ENCODE results near the gene AMMECR1L. TPM values are rescaled to one million over a fixed set of nuclear protein-coding genes. Genes with fewer than 3 reads are reported as not detected.

Gene AMMECR1L
- total and polyA plus RNA-seq, 2 of the 13 experiments (the other 11 are each of a cell fraction or from before 2014, with no cell fraction given) = 9.1 to 14.2 TPM

GRCh38 chr2:127929449-127929848, 43.7 kb upstream of the AMMECR1L start:
- Histone ChIP-seq H3K9me3 (ENCODE audit: low read length) (no peaks in the 10 kb centered on the region), H3K4me2 (ENCODE audit: low read depth, low read length) (no peak overlapping the region), H3K9ac (ENCODE audit: insufficient read depth, low read depth, low read length) (no peak overlapping the region), H3K79me2 (ENCODE audit: insufficient read depth, low read length) (no peaks in the 10 kb centered on the region), H2AFZ (ENCODE audit: low read length) (no peak overlapping the region), H3K27ac (ENCODE audit: extremely low read length, insufficient read depth, low read length) (no peak overlapping the region), H4K20me1 (ENCODE audit: insufficient read depth, low read length) (no peaks in the 10 kb centered on the region), H3K4me3 (replicated peaks in 1 of 3; ENCODE audit: insufficient read depth in 1 of 3, low read depth in 2 of 3, low read length in 3 of 3) (no peak overlapping the region), H3K36me3 (replicated peaks in 1 of 2; ENCODE audit: control insufficient read depth in 1 of 2, insufficient read depth in 2 of 2, low read length in 2 of 2) (no peaks in the 10 kb centered on the region), H3K4me1 (ENCODE audit: insufficient read depth, low read length) (0 out of 2 replicates have a peak, but pooled peaks cover 6% of the 10 kb centered on the region), H3K27me3 (ENCODE audit: control insufficient read depth in 1 of 2, insufficient read depth in 2 of 2, low read length in 2 of 2) (no peaks in the 10 kb centered on the region)
- WGBS (ENCODE audit: low lambda C conversion rate) = 15% methylated on average over 1 of the region's 1 CpG
- TF ChIP-seq PITX1 (CRISPR knock-in tag; IDR thresholded peaks at IDR 0.05) (no peak), ZBTB1 (CRISPR knock-in tag; IDR thresholded peaks at IDR 0.05; ENCODE audit: borderline replicate concordance) (no peak), FUBP1 (CRISPR knock-in tag; IDR thresholded peaks at IDR 0.05; ENCODE audit: borderline replicate concordance) (no peak), CTCF (CRISPR knock-in tag; IDR thresholded peaks at IDR 0.05) (no peak), HNRNPL (IDR thresholded peaks at IDR 0.05; ENCODE audit: low read depth, low read length) (no peak), ZBTB20 (CRISPR knock-in tag; IDR thresholded peaks at IDR 0.05; ENCODE audit: borderline replicate concordance, low read depth) (no peak), ZNF343 (CRISPR knock-in tag; IDR thresholded peaks at IDR 0.05) (no peak), ZNF850 (CRISPR knock-in tag; conservative IDR thresholded peaks at IDR 0.05) (no peak), CENPT (CRISPR knock-in tag; IDR thresholded peaks at IDR 0.05; ENCODE audit: low read depth) (no peak), SUZ12 (IDR thresholded peaks at IDR 0.05; ENCODE audit: low read depth, low read length) (no peak), NFIB (CRISPR knock-in tag; IDR thresholded peaks at IDR 0.05; ENCODE audit: borderline replicate concordance) (no peak), ZNF720 (CRISPR knock-in tag; IDR thresholded peaks at IDR 0.05) (no peak), ZNF766 (CRISPR knock-in tag; IDR thresholded peaks at IDR 0.05; ENCODE audit: borderline replicate concordance) (no peak), NR2F2 (IDR thresholded peaks at IDR 0.05; ENCODE audit: borderline replicate concordance, low read depth) (no peak), HNF4A (CRISPR knock-in tag; IDR thresholded peaks at IDR 0.05) (no peak), KAT8 (CRISPR knock-in tag; IDR thresholded peaks at IDR 0.05) (no peak), ZNF589 (CRISPR knock-in tag; conservative IDR thresholded peaks at IDR 0.05) (no peak)
- intact Hi-C loops (cut with micrococcal nuclease; ENCODE audit: unreplicated experiment) (no loop called here), in situ Hi-C loops (cut with HindIII; ENCODE audit: extremely low pct_ligation_motif_present, low pct_unique_long_range_greater_than_20kb) (no loop called here)
- no TSS peak for BruUV-seq (replicated peaks)
- ATAC-seq (no peak), FAIRE-seq (no peak), DNase-seq (ENCODE audit: low spot score) (no peak)
- POLR2A ChIA-PET = no interaction called here
- CTCF ChIA-PET (ENCODE audit: low intra/inter-chr PET ratio, low total read pairs) = no interaction called here

Measured in HepG2 (cell line).